Measurements from ENCODE around the gene PRR3. TPM values are rescaled to one million over a fixed set of nuclear protein-coding genes. Genes with fewer than 3 reads are reported as not detected.

Gene PRR3
- total and polyA plus RNA-seq, 2 of the 4 experiments (the other 2 are of a cell fraction): 7.2 to 17.3 TPM

- Histone ChIP-seq H3K4me2 (ENCODE audit: low read depth, low read length) (no peak overlapping the region), H3K9ac (ENCODE audit: low read depth, low read length) (no peak overlapping the region), H3K4me1 (ENCODE audit: control insufficient read depth, insufficient read depth, low read length) (no peaks in the 10 kb centered on the region), H3K9me3 (ENCODE audit: control insufficient read depth, insufficient read depth, low read length) (no peaks in the 10 kb centered on the region), H3K56ac (ENCODE audit: extremely low read depth, insufficient read depth, low read length) (no peak overlapping the region), H3K4ac (ENCODE audit: low read depth, low read length) (no peak overlapping the region), H4K20me1 (ENCODE audit: insufficient read depth, low read length) (peaks cover 39% of the 10 kb centered on the region), H3K79me1 (ENCODE audit: low read depth in 1 of 2, low read length in 2 of 2) (peaks cover 0 to 24% of the 10 kb centered on the region in 2 experiments; a peak in 2 of 4 replicates), H3K4me3 (ENCODE audit: insufficient read depth, low read depth, low read length) (no peak overlapping the region), H2AK9ac (replicated peaks; ENCODE audit: low read depth, low read length, poor library complexity) (no peak overlapping the region), H3K18ac (ENCODE audit: low read depth, low read length) (no peak overlapping the region), H4K91ac (ENCODE audit: insufficient read depth, low read depth, low read length) (no peak overlapping the region), H3K27ac (ENCODE audit: insufficient read depth, low read length) (no peak overlapping the region), H2AK5ac (ENCODE audit: low read depth, low read length) (no peak overlapping the region), H2BK15ac (ENCODE audit: low read depth, low read length) (no peak overlapping the region), H3K14ac (replicated peaks; ENCODE audit: low read depth, low read length) (no peak overlapping the region), H3K23ac (ENCODE audit: low read depth, low read length) (no peak overlapping the region), H2BK5ac (ENCODE audit: low read depth, low read length, poor library complexity, severe bottlenecking) (no peak overlapping the region), H3K36me3 (ENCODE audit: control insufficient read depth, insufficient read depth, low read length) (peaks cover 47% of the 10 kb centered on the region), H2BK120ac (ENCODE audit: low read depth, low read length) (no peak overlapping the region), H3K9me1 (ENCODE audit: insufficient read depth, low read length) (0 out of 2 replicates have a peak, but pooled peaks cover 5% of the 10 kb centered on the region), H4K5ac (ENCODE audit: low read depth, low read length) (no peak overlapping the region), H2BK20ac (ENCODE audit: low read depth, low read length) (no peak overlapping the region), H4K8ac (ENCODE audit: low read depth in 2 of 2, low read length in 2 of 2) (no peak overlapping the region), H3K27me3 (ENCODE audit: control insufficient read depth, insufficient read depth, low read length) (no peaks in the 10 kb centered on the region), H2AFZ (replicated peaks; ENCODE audit: low read length, poor library complexity) (no peak overlapping the region)
- ChIA-PET CTCF (no interaction called here), POLR2A (ENCODE audit: unreplicated experiment) (interaction anchor here (0.6 to 2.9 kb wide), 2 partner anchors 14 to 19 kb away, joined by 11 to 14 read pairs; no protein-coding TSS in a partner anchor)
- no peak for ATAC-seq (ENCODE audit: low read depth)
- TF ChIP-seq RCOR1 (IDR thresholded peaks at IDR 0.05; ENCODE audit: insufficient replicate concordance, low read length): no peak
- TF ChIP-seq MXI1 (IDR thresholded peaks at IDR 0.05; ENCODE audit: borderline replicate concordance, low read depth, low read length): no peak
- no peak for TF ChIP-seq FOS (IDR thresholded peaks at IDR 0.05; ENCODE audit: low read depth, low read length)
- no peak for TF ChIP-seq BHLHE40 (IDR thresholded peaks at IDR 0.05; ENCODE audit: low read depth, low read length)
- 100% methylated on average over 3 of the region's 12 CpGs; no CpG with 5 or more reads in 1 of the 2 experiments for WGBS, 2 experiments (ENCODE audit: extremely low coverage in 2 of 2, insufficient read length in 1 of 2)
- intact Hi-C loops (cut with micrococcal nuclease): no loop called here
- DNase-seq: no peak
- dilution Hi-C loops (cut with HindIII; ENCODE audit: low sequenced_read_pairs, unreplicated experiment): no loop called here
- no TSS peak for BruUV-seq (replicated peaks)
- in situ Hi-C loops (cut with MboI; ENCODE audit: low sequenced_read_pairs): no loop called here
Observed at GRCh38 chr6:30598912-30599624, 42.0 kb downstream of the PRR3 start.
